Endothelial cell of coronary artery (primary cell): ENCODE data around the gene BAG2. TPM values are rescaled to one million over a fixed set of nuclear protein-coding genes. Genes with fewer than 3 reads are reported as not detected.

Source experiments
- total RNA-seq: library from RNA; depleted of rRNA; stranded (reverse); fragments of >200 nt; gene quantifications from 2 replicates; pipeline ENCODE4 v1.2.3, GENCODE V29; 2014

BAG2 gene
- total RNA-seq: 3.1 and 7.0 TPM in 2 replicates

DNA sequence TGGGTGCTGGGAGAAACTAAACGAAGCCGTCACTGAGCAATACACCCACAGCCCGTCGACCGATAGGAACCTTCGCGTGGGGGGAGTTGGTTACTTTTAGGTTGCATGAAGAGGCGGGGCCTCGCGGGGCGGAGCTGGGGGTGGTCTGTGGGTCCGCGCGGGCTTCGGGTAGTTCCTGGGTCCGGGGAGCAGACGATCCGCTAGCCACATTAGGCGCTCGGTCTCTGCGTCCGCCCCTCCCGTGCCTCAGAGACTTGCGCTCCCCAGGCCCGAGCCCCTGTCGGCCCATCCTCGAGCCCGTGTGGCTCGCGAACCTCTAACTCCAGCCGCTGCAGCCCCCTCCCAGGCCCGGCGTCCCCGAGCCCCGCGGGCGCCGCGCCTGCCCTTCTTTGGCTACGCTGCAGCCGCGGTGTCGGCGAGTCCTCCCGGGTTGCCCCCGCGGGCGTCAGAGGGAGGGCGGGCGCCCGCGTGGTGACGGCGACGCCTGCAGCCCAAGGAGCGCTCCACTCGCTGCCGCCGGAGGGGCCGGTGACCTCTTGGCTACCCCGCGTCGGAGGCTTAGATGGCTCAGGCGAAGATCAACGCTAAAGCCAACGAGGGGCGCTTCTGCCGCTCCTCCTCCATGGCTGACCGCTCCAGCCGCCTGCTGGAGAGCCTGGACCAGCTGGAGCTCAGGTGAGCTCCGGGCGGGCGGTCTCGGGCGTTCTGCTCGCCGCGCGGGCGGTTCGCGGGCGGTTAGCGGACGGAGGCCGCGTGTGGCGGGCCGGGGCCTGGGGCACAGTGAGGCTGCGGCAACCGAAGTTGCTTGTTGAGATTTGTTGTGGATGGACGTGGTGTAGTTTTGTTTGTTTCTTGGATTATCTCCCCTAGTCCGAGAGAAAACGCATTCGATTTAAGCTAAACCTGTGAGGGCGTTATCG, at the start of gene BAG2:
Gene BAG2 (plus strand): TSS at position 191 of the 920 bp plus-strand sequence. CDS start 372 bp downstream, at position 563.

DNA sequence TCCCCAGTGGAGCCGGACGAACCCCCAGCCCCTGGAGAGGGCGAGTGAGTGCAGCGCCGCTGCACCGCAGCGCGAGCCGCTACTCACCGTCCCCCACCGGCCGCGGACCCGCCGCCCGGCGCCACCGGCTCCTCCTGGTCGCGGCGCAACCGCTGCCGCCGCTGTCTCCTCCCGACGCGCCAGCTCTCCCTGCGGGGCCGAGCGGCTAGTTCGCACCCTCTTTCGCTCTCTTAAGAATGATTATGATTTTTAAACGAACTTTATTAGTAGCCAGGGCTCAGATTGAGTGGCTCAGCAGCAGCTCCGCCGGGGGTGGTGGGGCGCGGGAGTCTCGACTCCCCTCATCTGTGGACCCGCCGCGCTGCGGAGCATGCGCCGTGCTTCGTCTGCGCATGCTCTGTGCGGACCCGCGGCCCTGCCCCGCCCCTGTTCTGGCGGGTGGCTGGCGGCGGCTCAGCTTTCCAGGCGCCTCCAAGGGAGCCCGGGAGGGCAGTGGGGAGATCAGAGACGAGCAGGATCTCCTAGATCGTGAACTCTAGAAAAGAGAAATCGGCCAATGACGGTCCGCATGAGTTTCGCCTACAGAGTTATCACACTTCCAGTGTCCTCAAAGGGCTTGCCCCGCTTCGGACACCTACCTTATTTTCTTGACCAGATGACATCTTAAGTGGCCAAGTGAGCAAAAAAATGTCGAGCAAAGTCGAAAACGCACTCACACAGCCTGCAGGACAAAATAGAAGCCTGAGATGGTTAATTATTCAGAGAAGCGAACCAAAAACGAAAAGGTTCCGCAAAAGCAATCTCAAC, 50.0 kb downstream of the BAG2 start, which contains the start of gene RAB23:
Gene RAB23 (minus strand): TSS at position 372 of the 807 bp plus-strand sequence. CDS start 11,927 bp downstream, outside the sequence.

Other genes with a start within 250 kb of the BAG2 start
- 1.1 and 1.7 TPM in 2 replicates for gene BEND6, start 217.2 kb upstream of the BAG2 start, total RNA-seq
- gene KIAA1586, start 125.6 kb upstream of the BAG2 start, total RNA-seq: 13.3 and 18.0 TPM in 2 replicates
- gene ZNF451, start 82.1 kb upstream of the BAG2 start, total RNA-seq: 48.1 and 63.6 TPM in 2 replicates
- gene RAB23, start 50.0 kb downstream of the BAG2 start, total RNA-seq: 14.7 and 18.7 TPM in 2 replicates
- 18.5 and 19.0 TPM in 2 replicates for gene PRIM2, start 145.3 kb downstream of the BAG2 start, total RNA-seq